GM19025 (cell line): ENCODE measurements around the gene KIF13A.
"Not testable (repeated sequence)": the region's sequence is repeated elsewhere in the genome, so short reads cannot be mapped to it uniquely, and the experiment has no call there.

Experiments used
- ATAC-seq: cut with Tn5 transposase; IDR thresholded peaks from one replicate; pipeline ENCODE4 v1.9.1; 2021; ENCODE audit warnings: mild to moderate bottlenecking, low read depth, moderate library complexity; ENCODE audit not compliant: unreplicated experiment

Gene KIF13A

GRCh38 chr6:17856306-17856705, 131.1 kb downstream of the KIF13A start:
- ATAC-seq = no peak

GRCh38 chr6:17855381-17855780, 132.1 kb downstream of the KIF13A start:
- ATAC-seq = no peak

- ATAC-seq = no peak
These were observed 133.9 kb downstream of the KIF13A start for GRCh38 chr6:17853533-17853932.

- ATAC-seq = no peak
These were observed 135.7 kb downstream of the KIF13A start for GRCh38 chr6:17851720-17852161.

GRCh38 chr6:17851001-17851719, 136.3 kb downstream of the KIF13A start:
- no peak for ATAC-seq

GRCh38 chr6:17850281-17850680, 137.2 kb downstream of the KIF13A start:
- ATAC-seq = no peak

GRCh38 chr6:17847203-17847760, 140.2 kb downstream of the KIF13A start:
- ATAC-seq = no peak

GRCh38 chr6:17846762-17847161, 140.7 kb downstream of the KIF13A start:
- ATAC-seq = no peak

- no peak for ATAC-seq
These were observed 141.8 kb downstream of the KIF13A start for GRCh38 chr6:17845598-17845997.

- not testable (repeated sequence) for ATAC-seq
These were observed 142.5 kb downstream of the KIF13A start for GRCh38 chr6:17844967-17845366.

- no peak for ATAC-seq
These were observed 144.3 kb downstream of the KIF13A start for GRCh38 chr6:17842934-17843821.

GRCh38 chr6:17842014-17842776, 145.2 kb downstream of the KIF13A start:
- no peak for ATAC-seq

GRCh38 chr6:17839513-17840223, 147.8 kb downstream of the KIF13A start:
- ATAC-seq = no peak

GRCh38 chr6:17836293-17836692, 151.1 kb downstream of the KIF13A start:
- ATAC-seq = no peak

GRCh38 chr6:17835784-17836183, 151.7 kb downstream of the KIF13A start:
- ATAC-seq = no peak

GRCh38 chr6:17831135-17831534, 156.3 kb downstream of the KIF13A start:
- no peak for ATAC-seq

- no peak for ATAC-seq
These were observed 157.5 kb downstream of the KIF13A start for GRCh38 chr6:17829905-17830304.

- no peak for ATAC-seq
These were observed 159.3 kb downstream of the KIF13A start for GRCh38 chr6:17828149-17828548.

- no peak for ATAC-seq
These were observed 161.1 kb downstream of the KIF13A start for GRCh38 chr6:17826301-17826700.

- no peak for ATAC-seq
These were observed 167.4 kb downstream of the KIF13A start for GRCh38 chr6:17820055-17820454.
